Kidney (tissue), 14 donors: Measurements from ENCODE around the gene HSD11B1L. TPM values are rescaled to one million over a fixed set of nuclear protein-coding genes. Genes with fewer than 3 reads are reported as not detected.

Source experiments
- DNase-seq, 5 donors: peaks; one replicate each; pipeline ENCODE4 v3.0.0-alpha.2; 2013 to 2020
- FAIRE-seq: peaks from 2 replicates; lab custom pipeline; 2012; peaks lifted over from hg19 to GRCh38; lab: Jason Lieb, UNC
- H3K27ac ChIP-seq, 2 donors: one replicate each; pipeline ENCODE4 v1.7.0; 2013; ENCODE audit warnings: low read depth in 2 of 2, low read length in 2 of 2, inconsistent platforms in 1 of 2
- H3K27me3 ChIP-seq: one replicate; pipeline ENCODE4 v1.7.1; 2013; ENCODE audit warnings: low read length, inconsistent platforms; ENCODE audit not compliant: control insufficient read depth, insufficient read depth
- H3K36me3 ChIP-seq, 3 donors: one replicate each; pipeline versions ENCODE4 v1.7.0 to v1.7.1; 2013; ENCODE audit warnings: low read length in 3 of 3, control low read depth in 1 of 3, inconsistent platforms in 1 of 3; ENCODE audit not compliant: insufficient read depth in 3 of 3, control insufficient read depth in 2 of 3
- H3K4me1 ChIP-seq, 3 donors: one replicate each; pipeline versions ENCODE4 v1.7.0 to v1.7.1; 2013; ENCODE audit warnings: low read length in 3 of 3, inconsistent platforms in 1 of 3, low read depth in 1 of 3; ENCODE audit not compliant: control insufficient read depth in 2 of 3, insufficient read depth in 2 of 3
- H3K4me3 ChIP-seq, 3 donors: one replicate each; pipeline versions ENCODE4 v1.7.0 to v1.8.1; 2013; ENCODE audit warnings: low read length in 3 of 3, control low read depth in 1 of 3, inconsistent platforms in 1 of 3
- H3K9ac ChIP-seq, 3 donors: one replicate each; pipeline versions ENCODE4 v1.7.0 to v1.7.1; 2013; ENCODE audit warnings: low read length in 3 of 3, control low read depth in 1 of 3, inconsistent platforms in 1 of 3
- H3K9me3 ChIP-seq, 3 donors: one replicate each; pipeline versions ENCODE4 v1.7.0 to v1.7.1; 2013; ENCODE audit warnings: low read length in 3 of 3, control low read depth in 1 of 3, inconsistent platforms in 1 of 3; ENCODE audit not compliant: control insufficient read depth in 2 of 3, insufficient read depth in 1 of 3
- intact Hi-C: fragments of 100-400 bp; cut with DNase I; formaldehyde crosslinking; loops from one replicate; pipeline ENCODE4 v1.11.1; 2022
- polyA plus RNA-seq: library from polyadenylated mRNA; stranded (reverse); fragments of 350-450 nt; fragmentation: Illumina TruSeq; extraction: RNeasy Lipid Tissue Mini Kit (QIAGEN cat#74804); gene quantifications from one replicate; pipeline ENCODE4 v1.2.3, GENCODE V29; 2014; ENCODE audit warnings: low read depth, low replicate concordance; ENCODE audit not compliant: insufficient read depth
- total RNA-seq: library from RNA; stranded (reverse); fragmentation: NEBNext Ultra II Directional; extraction: Animal tissue kit (Norgen Biotek cat#: 25700); gene quantifications from one replicate; pipeline ENCODE4 v1.2.1, GENCODE V29; 2021
- TF ChIP-seq, protein P1 (sequence below): IDR thresholded peaks from 3 replicates; pipeline ENCODE4 v1.5.1; 2012; ENCODE audit warnings: mild to moderate bottlenecking, moderate library complexity, borderline replicate concordance; ENCODE audit not compliant: insufficient read depth; ENCODE audit errors: extremely low read depth
- donor health status: control.
- donor health status: control.
- donor health status: control.
- donor health status: control.
- donor health status: control.
- donor health status: DM: yes; HTN: yes; CAD: no.
- donor health status: Normal renal cell carcinoma (clear cell type).

HSD11B1L gene
- total and polyA plus RNA-seq, 2 donors from 2014 or later, result 7.8 to 29.9 TPM

DNA sequence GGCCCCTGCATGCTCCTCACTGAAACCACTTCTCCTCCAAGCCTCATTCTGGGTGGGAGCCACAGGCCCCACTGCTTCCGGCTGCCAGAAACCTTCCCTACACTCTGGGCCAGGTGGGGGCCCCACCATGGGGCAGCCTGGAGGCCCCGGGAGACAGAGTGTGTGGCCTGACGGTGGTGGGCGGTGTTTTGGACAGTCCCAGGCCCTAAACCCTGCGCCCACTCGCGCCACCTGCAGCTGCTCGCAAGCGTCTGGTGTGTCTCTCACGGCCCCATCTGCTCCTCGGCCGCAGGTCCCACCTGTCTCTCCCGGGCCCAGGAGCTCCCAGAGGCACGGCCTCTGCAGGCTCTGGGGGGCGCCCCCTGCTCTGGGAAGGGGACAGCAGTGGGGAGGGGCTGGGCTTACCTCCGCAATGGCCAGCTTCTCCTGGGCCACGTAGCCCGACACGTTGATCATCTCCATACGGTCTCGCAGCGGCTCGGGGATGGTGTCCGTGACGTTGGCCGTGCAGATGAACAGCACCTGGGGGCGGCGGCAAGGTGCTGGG is 14.9 kb downstream of the HSD11B1L start:
- Histone ChIP-seq H3K9me3 (no peaks in the 10 kb centered on the region), H3K27me3 (no peaks in the 10 kb centered on the region), H3K4me1 (peaks cover 0 to 9% (median 4%) of the 10 kb centered on the region in 3 donors), H3K36me3 (peaks cover 2 to 28% (median 14%) of the 10 kb centered on the region in 3 donors), H3K9ac (no peak overlapping the region), H3K27ac (no peak overlapping the region), H3K4me3 (no peak overlapping the region)
- intact Hi-C loops, result no loop called here
- DNase-seq, result no peak
- no peak for FAIRE-seq
- TF ChIP-seq, protein P1, sequence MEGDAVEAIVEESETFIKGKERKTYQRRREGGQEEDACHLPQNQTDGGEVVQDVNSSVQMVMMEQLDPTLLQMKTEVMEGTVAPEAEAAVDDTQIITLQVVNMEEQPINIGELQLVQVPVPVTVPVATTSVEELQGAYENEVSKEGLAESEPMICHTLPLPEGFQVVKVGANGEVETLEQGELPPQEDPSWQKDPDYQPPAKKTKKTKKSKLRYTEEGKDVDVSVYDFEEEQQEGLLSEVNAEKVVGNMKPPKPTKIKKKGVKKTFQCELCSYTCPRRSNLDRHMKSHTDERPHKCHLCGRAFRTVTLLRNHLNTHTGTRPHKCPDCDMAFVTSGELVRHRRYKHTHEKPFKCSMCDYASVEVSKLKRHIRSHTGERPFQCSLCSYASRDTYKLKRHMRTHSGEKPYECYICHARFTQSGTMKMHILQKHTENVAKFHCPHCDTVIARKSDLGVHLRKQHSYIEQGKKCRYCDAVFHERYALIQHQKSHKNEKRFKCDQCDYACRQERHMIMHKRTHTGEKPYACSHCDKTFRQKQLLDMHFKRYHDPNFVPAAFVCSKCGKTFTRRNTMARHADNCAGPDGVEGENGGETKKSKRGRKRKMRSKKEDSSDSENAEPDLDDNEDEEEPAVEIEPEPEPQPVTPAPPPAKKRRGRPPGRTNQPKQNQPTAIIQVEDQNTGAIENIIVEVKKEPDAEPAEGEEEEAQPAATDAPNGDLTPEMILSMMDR, result no peak

DNA sequence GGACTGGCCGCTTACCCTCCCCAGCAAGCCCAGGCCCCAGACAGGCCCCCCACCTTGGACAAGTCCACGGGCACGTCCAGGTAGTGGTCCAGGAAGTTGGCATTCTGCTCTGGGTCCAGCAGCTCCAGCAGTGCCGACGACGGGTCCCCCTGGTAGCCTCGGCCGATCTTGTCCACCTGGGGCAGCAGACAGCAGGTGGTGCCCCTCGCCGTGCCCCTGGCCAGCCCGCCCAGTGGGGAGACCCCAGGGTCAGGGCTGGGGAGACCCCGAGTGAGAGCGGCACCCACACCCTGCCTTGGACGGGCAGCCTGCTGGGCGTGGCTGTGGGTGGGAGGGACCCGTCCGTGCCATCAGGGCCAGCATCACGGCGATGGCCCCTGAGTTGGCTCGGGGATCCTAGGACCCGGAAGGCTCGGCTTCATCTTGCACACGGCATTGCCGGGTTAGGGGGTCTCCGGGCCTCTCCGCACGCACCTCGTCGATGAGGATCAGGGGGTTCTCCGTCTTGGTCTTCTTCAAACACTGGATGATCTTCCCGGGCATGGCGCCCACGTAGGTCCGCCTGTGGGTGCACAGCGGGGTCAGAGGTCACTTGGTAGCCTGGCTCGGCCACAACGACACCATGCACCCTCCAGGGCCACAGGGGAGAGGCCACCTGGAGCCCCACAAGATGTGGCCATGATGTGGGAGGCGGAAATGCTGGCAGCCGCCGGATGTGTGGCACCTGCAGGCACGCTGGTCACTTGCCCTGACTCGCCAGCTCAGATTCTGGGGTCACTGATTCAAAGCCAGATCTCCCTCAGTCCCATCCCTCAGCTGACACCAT is 15.6 kb downstream of the HSD11B1L start:
- DNase-seq, result no peak

DNA sequence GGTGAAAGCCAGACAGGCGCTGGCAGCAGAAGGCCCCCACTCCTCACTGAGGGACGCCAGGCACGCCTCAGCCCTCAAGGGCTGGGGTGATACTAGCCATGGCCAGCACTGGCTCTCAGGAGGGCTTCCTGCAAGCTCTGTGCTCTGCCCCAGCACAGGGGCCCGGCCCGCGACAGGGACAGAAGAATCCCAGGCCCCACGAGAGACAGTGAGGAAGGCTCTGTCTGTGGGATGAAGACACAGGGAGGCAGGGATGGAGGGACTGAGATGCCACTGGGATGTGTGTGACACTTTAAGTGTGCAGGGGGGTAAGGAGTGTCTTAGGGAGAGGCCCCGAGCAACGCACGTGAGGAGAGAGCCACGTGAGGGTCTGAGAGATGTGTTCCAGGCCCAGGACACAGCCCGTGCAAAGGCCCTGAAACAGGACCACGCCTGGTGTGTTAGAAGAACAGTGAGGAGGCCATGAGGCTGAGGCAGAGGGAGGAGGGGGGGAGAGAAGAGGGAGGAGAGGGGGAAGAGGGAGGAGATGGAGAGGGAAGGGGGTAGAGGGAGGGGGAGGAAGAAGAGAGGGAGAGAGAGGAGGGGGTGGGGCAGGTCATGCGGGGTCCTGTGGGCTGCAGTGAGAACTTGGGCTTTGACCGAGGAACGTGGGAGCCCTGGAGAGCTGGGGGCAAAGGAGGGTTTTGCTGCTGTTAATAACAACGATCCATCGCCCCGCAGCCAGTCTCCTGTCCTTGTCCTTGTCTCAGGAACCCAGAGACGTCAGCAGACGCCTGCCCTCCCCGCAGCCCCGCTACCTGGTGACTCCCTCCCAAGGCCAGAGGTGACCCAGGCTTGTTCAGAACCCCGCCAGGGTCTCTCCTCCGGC is 16.4 kb downstream of the HSD11B1L start:
- H3K27me3 ChIP-seq, result no peaks in the 10 kb centered on the region
- DNase-seq (no peak), FAIRE-seq (no peak)
- TF ChIP-seq, protein P1, result no peak
- H3K4me3 ChIP-seq, result no peak overlapping the region
- no peaks in the 10 kb centered on the region for H3K9me3 ChIP-seq
- H3K4me1 ChIP-seq, result peaks cover 0 to 3% (median 0%) of the 10 kb centered on the region in 3 donors
- no peak overlapping the region for H3K9ac ChIP-seq
- intact Hi-C loops, result no loop called here
- H3K27ac ChIP-seq, result no peak overlapping the region
- peaks cover 2 to 23% (median 12%) of the 10 kb centered on the region in 3 donors for H3K36me3 ChIP-seq

More for the DNA sequence above, 15.6 kb downstream of the HSD11B1L start:
- intact Hi-C loops, result no loop called here
- Histone ChIP-seq H3K27ac (no peak overlapping the region), H3K4me3 (no peak overlapping the region), H3K36me3 (peaks cover 2 to 28% (median 15%) of the 10 kb centered on the region in 3 donors), H3K27me3 (no peaks in the 10 kb centered on the region), H3K4me1 (peaks cover 0 to 9% (median 4%) of the 10 kb centered on the region in 3 donors), H3K9ac (no peak overlapping the region), H3K9me3 (no peaks in the 10 kb centered on the region)
- TF ChIP-seq, protein P1, result no peak
- FAIRE-seq, result no peak
